Measurements from ENCODE around the gene SDC3. TPM values are rescaled to one million over a fixed set of nuclear protein-coding genes. Genes with fewer than 3 reads are reported as not detected.

SDC3 gene
- total and polyA plus RNA-seq, 2 of the 8 experiments (the other 6 are each of a cell fraction or from before 2014, with no cell fraction given): 7.0 to 27.0 TPM

DNA sequence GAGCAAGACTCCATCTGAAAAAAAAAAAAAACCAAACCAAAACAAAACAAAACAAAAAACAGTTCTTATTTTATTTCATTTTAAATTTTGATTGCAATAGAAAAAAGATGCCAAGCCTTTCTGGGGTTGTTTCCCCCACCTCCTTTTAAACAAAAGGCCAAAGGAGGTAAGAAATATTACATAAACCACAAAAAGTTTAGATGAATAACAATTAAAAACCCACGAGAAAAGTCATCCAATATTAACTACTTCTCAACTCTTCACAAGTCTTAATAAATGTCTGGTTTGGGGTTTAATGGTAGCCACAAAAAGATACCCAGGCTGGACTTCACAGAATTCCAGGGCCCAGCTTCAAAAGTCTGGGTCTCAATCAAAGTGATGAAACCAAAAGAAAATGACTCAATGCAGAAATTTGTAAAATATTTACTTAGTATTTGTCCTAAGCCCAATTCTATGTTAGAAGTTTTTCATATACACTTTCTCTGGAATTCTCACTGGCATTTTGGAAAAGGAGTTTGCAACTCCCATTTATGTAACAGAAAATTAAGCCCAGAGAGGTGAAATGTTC, 47.0 kb upstream of the SDC3 start:
- H3K4ac ChIP-seq (replicated peaks; ENCODE audit: insufficient read length, low read depth, low read length): no peak overlapping the region
- no peak overlapping the region for H4K8ac ChIP-seq (ENCODE audit: extremely low read depth, insufficient read depth, low read length)
- no peak for DNase-seq (ENCODE audit: low read depth in 1 of 2, low spot score in 2 of 2)
- ChIA-PET POLR2A (ENCODE audit: partially characterized antibody) (no interaction called here), CTCF (ENCODE audit: partially characterized antibody) (no interaction called here)
- H3K4me3 ChIP-seq (ENCODE audit: extremely low read depth in 1 of 4, insufficient read depth in 2 of 4, low read depth in 3 of 4, low read length in 4 of 4): no peak overlapping the region
- no peak overlapping the region for H2BK15ac ChIP-seq (ENCODE audit: low read length)
- H3K23me2 ChIP-seq (ENCODE audit: low read depth, low read length): no peaks in the 10 kb centered on the region
- no peak overlapping the region for H3K23ac ChIP-seq (ENCODE audit: insufficient read length)
- no peak overlapping the region for H2AFZ ChIP-seq (ENCODE audit: low read length)
- no peak overlapping the region for H4K91ac ChIP-seq (replicated peaks; ENCODE audit: insufficient read length, low read length)
- H4K20me1 ChIP-seq (replicated peaks in 1 of 2; ENCODE audit: control insufficient read depth in 1 of 2, insufficient read depth in 2 of 2, low read length in 2 of 2): peaks cover 4 to 6% of the 10 kb centered on the region in 2 experiments
- no peak overlapping the region for H2BK5ac ChIP-seq (ENCODE audit: low read depth, low read length)
- H3K56ac ChIP-seq (replicated peaks; ENCODE audit: insufficient read length, low read depth, low read length): no peak overlapping the region
- H2BK12ac ChIP-seq (ENCODE audit: low read depth, low read length): no peak overlapping the region
- H3K79me1 ChIP-seq (ENCODE audit: low read depth, low read length): no peaks in the 10 kb centered on the region
- H3K79me2 ChIP-seq (ENCODE audit: control insufficient read depth in 1 of 2, insufficient read depth in 2 of 2, low read length in 2 of 2): peaks cover 0 to 43% of the 10 kb centered on the region in 2 experiments; a peak in 2 of 4 replicates
- no peak overlapping the region for H2AK5ac ChIP-seq (ENCODE audit: low read depth, low read length)
- no peak overlapping the region for H2BK120ac ChIP-seq (replicated peaks; ENCODE audit: low read depth, low read length)
- H3K18ac ChIP-seq (ENCODE audit: extremely low read depth, low read length): no peak overlapping the region
- H3K4me1 ChIP-seq (replicated peaks in 1 of 4; ENCODE audit: control insufficient read depth in 3 of 4, insufficient read depth in 4 of 4, low read length in 3 of 4): no peaks in the 10 kb centered on the region
- WGBS, 2 experiments (ENCODE audit: extremely low coverage in 1 of 2, insufficient coverage in 1 of 2, insufficient read length in 1 of 2, insufficient replicate concordance in 2 of 2, low coverage in 1 of 2, low lambda C conversion rate in 2 of 2, missing lambda C conversion rate in 1 of 2): 88% methylated on average over 1 of the region's 1 CpG; no CpG with 5 or more reads in 1 of the 2 experiments
- H3K27ac ChIP-seq (ENCODE audit: low read depth, low read length): no peak overlapping the region
- no peak overlapping the region for H2BK20ac ChIP-seq (ENCODE audit: low read length)
- no peak overlapping the region for H3K9ac ChIP-seq (replicated peaks in 1 of 4; ENCODE audit: extremely low read depth in 1 of 4, low read depth in 3 of 4, low read length in 3 of 4)
- no peak for FAIRE-seq
- no peaks in the 10 kb centered on the region for H3K9me3 ChIP-seq (ENCODE audit: insufficient read depth in 2 of 2, low read depth in 1 of 2, low read length in 1 of 2)
- no peak overlapping the region for H3K14ac ChIP-seq (ENCODE audit: insufficient read length)
- H3K36me3 ChIP-seq (ENCODE audit: control insufficient read depth in 2 of 4, insufficient read depth in 4 of 4, low read length in 3 of 4): peaks cover 16 to 85% (median 53%) of the 10 kb centered on the region in 4 experiments
- no peak overlapping the region for H3K4me2 ChIP-seq (ENCODE audit: insufficient read depth in 1 of 2, low read depth in 2 of 2, low read length in 2 of 2)
- H4K5ac ChIP-seq (ENCODE audit: insufficient read length, low read depth, low read length): no peak overlapping the region
- H3K27me3 ChIP-seq (replicated peaks in 1 of 4; ENCODE audit: control insufficient read depth in 3 of 4, extremely low read depth in 1 of 4, insufficient read depth in 3 of 4, low read length in 3 of 4): no peaks in the 10 kb centered on the region
- TF ChIP-seq, protein P1, sequence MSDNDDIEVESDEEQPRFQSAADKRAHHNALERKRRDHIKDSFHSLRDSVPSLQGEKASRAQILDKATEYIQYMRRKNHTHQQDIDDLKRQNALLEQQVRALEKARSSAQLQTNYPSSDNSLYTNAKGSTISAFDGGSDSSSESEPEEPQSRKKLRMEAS (IDR thresholded peaks at IDR 0.05): no peak
- TF ChIP-seq POLR2AphosphoS5 (IDR thresholded peaks at IDR 0.05; ENCODE audit: low read depth, low read length): no peak
- TF ChIP-seq JUND (IDR thresholded peaks at IDR 0.05; ENCODE audit: low read length): no peak
